A673 (cell line): ENCODE results near the gene S100A9. TPM values are rescaled to one million over a fixed set of nuclear protein-coding genes. Genes with fewer than 3 reads are reported as not detected.

Source experiments
- BruUV-seq: library from RNA; stranded (reverse); fragments of 400-500 nt; replicated peaks from 2 replicates; lab custom pipeline; 2021; lab: Mats Ljungman, UMichigan
- CTCF ChIA-PET: fragments of 300-600 bp; sonication (Branson Sonifier 250); formaldehyde crosslinking; loops from one replicate; lab custom pipeline; 2022; ENCODE audit warnings: antibody characterized with exemption; lab: Charles Lee
- POLR2A ChIA-PET: fragments of 300-600 bp; sonication (Branson Sonifier 250); formaldehyde crosslinking; loops from one replicate; lab custom pipeline; 2022; ENCODE audit warnings: antibody characterized with exemption; ENCODE audit not compliant: low non-redundant PET; lab: Charles Lee
- DNase-seq: peaks from one replicate; pipeline ENCODE4 v3.0.0-alpha.2; 2015; ENCODE audit warnings: low spot score
- H3K27ac ChIP-seq: fragments of 200-600 bp; sonication (generic); 2 replicates; pipeline ENCODE4 v1.5.1; 2016; ENCODE audit warnings: mixed run types, low read depth, mild to moderate bottlenecking, mixed read lengths, antibody characterized with exemption, low read length; ENCODE audit not compliant: poor library complexity, severe bottlenecking
- H3K27me3 ChIP-seq: fragments of 200-600 bp; sonication (generic); replicated peaks from 2 replicates; pipeline ENCODE4 v1.6.1; 2017; ENCODE audit warnings: mixed run types, low read depth, mild to moderate bottlenecking, mixed read lengths, antibody characterized with exemption, low read length; ENCODE audit not compliant: insufficient read depth, poor library complexity
- H3K36me3 ChIP-seq: fragments of 200-600 bp; sonication (generic); 2 replicates; pipeline ENCODE4 v1.6.1; 2016; ENCODE audit warnings: mixed run types, mild to moderate bottlenecking, mixed read lengths, antibody characterized with exemption, low read length; ENCODE audit not compliant: insufficient read depth, poor library complexity, severe bottlenecking
- H3K4me1 ChIP-seq: fragments of 200-600 bp; sonication (generic); 2 replicates; pipeline ENCODE4 v1.6.1; 2017; ENCODE audit warnings: mixed run types, mild to moderate bottlenecking, mixed read lengths, antibody characterized with exemption, low read length; ENCODE audit not compliant: insufficient read depth, poor library complexity, severe bottlenecking
- H3K4me3 ChIP-seq: fragments of 200-600 bp; sonication (generic); 2 replicates; pipeline ENCODE4 v1.5.1; 2016; ENCODE audit warnings: low read depth, mixed run types, mild to moderate bottlenecking, mixed read lengths, low read length; ENCODE audit not compliant: poor library complexity, severe bottlenecking
- H3K9me3 ChIP-seq: fragments of 200-600 bp; sonication (generic); 2 replicates; pipeline ENCODE4 v1.6.1; 2016; ENCODE audit warnings: mixed run types, low read depth, mild to moderate bottlenecking, mixed read lengths, antibody characterized with exemption, low read length; ENCODE audit not compliant: poor library complexity, severe bottlenecking
- CTCF ChIP-seq: fragments of 300-800, 200-600 bp; sonication (generic); conservative IDR thresholded peaks from 2 replicates; pipeline ENCODE4 v1.5.1; 2017; ENCODE audit warnings: low read depth, mild to moderate bottlenecking, antibody characterized with exemption, low read length, moderate library complexity, mixed read lengths
- EZH2 ChIP-seq: fragments of 200-600 bp; sonication (generic); IDR thresholded peaks from 2 replicates; pipeline ENCODE4 v1.6.1; 2017; ENCODE audit warnings: borderline replicate concordance, low read depth, mild to moderate bottlenecking, mixed read lengths, antibody characterized with exemption, low read length; ENCODE audit not compliant: poor library complexity, severe bottlenecking
- intact Hi-C: fragments of 100-400 bp; cut with micrococcal nuclease; formaldehyde crosslinking; loops from one replicate; pipeline ENCODE4 v1.10.0; 2022; ENCODE audit not compliant: unreplicated experiment
- total RNA-seq: library from RNA; stranded (reverse); gene quantifications from 2 replicates; pipeline ENCODE4 v1.2.3, GENCODE V29; 2021

Gene S100A9
- total RNA-seq, 1 experiment from 2014 or later: not detected

GRCh38 chr1:153370146-153370545 lies 12.5 kb downstream of the S100A9 start:
- no TSS peak for BruUV-seq
- intact Hi-C loops: no loop called here
- Histone ChIP-seq H3K9me3 (no peaks in the 10 kb centered on the region), H3K27me3 (peaks cover 37% of the 10 kb centered on the region), H3K4me3 (no peak overlapping the region), H3K27ac (no peak overlapping the region), H3K36me3 (no peaks in the 10 kb centered on the region), H3K4me1 (no peaks in the 10 kb centered on the region)
- POLR2A ChIA-PET: no interaction called here
- no peak for DNase-seq
- TF ChIP-seq CTCF: no peak
- TF ChIP-seq EZH2: no peak
- CTCF ChIA-PET: no interaction called here

- Histone ChIP-seq H3K27me3 (peaks cover 31% of the 10 kb centered on the region), H3K4me3 (no peak overlapping the region), H3K27ac (no peak overlapping the region), H3K9me3 (no peaks in the 10 kb centered on the region), H3K4me1 (no peaks in the 10 kb centered on the region), H3K36me3 (no peaks in the 10 kb centered on the region)
- TF ChIP-seq CTCF: no peak
- TF ChIP-seq EZH2: no peak
- CTCF ChIA-PET: no interaction called here
- POLR2A ChIA-PET: no interaction called here
- DNase-seq: no peak
- no TSS peak for BruUV-seq
- intact Hi-C loops: no loop called here
These were observed 13.6 kb downstream of the S100A9 start for GRCh38 chr1:153371231-153371630.

GRCh38 chr1:153372571-153372970 lies 14.9 kb downstream of the S100A9 start:
- no TSS peak for BruUV-seq
- no peak for TF ChIP-seq EZH2
- TF ChIP-seq CTCF: no peak
- DNase-seq: no peak
- Histone ChIP-seq H3K36me3 (no peaks in the 10 kb centered on the region), H3K4me3 (no peak overlapping the region), H3K4me1 (no peaks in the 10 kb centered on the region), H3K27ac (no peak overlapping the region), H3K9me3 (no peaks in the 10 kb centered on the region), H3K27me3 (peaks cover 20% of the 10 kb centered on the region)
- CTCF ChIA-PET: no interaction called here
- POLR2A ChIA-PET: no interaction called here
- intact Hi-C loops: no loop called here
